Astrocyte (in vitro differentiated cells and primary cell): Measurements from ENCODE around the gene PARP9.

Experiments used
- EZH2 ChIP-seq: IDR thresholded peaks from 2 replicates; pipeline ENCODE4 v1.6.1; 2012; ENCODE audit warnings: mild to moderate bottlenecking, low read length, inconsistent platforms; ENCODE audit not compliant: insufficient read depth
- TF ChIP-seq, protein P1 (sequence below): IDR thresholded peaks from 2 replicates; pipeline ENCODE4 v1.5.1; 2011; ENCODE audit warnings: low read depth, mild to moderate bottlenecking, inconsistent platforms, low read length, moderate library complexity; ENCODE audit not compliant: insufficient read depth

DNA sequence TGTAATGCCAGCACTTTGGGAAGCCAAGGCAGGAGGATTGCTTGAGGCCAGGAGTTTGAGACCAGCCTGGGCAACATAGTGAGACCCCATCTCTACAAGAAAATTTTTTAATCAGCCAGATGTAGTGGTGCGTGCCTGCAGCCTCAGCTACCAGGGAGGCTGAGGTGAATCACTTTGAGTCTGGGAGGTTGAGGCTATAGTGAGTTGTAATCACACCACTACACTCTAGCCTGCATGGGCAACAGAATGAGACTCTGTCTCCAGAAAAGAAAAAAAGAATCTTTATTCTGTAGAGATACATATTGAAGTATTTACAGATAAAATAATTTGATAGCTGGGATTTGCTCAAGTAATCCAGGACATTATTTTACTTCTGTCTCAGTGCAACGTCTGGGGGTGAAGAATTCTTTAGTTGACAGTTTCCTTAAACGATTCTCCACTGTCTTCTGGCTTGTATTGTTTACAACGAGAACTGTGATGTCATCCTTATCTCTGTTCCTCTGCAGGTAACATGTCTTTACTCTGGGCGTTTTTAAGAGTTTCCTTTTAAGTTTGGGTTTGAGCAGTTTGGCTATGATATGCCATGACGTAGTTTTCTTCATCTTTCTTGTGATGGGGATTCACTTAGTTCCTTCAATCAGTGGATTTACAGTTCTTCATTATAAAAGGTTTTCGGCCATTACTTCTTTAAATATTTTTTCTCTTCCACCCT, 75.7 kb downstream of the PARP9 start:
- TF ChIP-seq, protein P1, sequence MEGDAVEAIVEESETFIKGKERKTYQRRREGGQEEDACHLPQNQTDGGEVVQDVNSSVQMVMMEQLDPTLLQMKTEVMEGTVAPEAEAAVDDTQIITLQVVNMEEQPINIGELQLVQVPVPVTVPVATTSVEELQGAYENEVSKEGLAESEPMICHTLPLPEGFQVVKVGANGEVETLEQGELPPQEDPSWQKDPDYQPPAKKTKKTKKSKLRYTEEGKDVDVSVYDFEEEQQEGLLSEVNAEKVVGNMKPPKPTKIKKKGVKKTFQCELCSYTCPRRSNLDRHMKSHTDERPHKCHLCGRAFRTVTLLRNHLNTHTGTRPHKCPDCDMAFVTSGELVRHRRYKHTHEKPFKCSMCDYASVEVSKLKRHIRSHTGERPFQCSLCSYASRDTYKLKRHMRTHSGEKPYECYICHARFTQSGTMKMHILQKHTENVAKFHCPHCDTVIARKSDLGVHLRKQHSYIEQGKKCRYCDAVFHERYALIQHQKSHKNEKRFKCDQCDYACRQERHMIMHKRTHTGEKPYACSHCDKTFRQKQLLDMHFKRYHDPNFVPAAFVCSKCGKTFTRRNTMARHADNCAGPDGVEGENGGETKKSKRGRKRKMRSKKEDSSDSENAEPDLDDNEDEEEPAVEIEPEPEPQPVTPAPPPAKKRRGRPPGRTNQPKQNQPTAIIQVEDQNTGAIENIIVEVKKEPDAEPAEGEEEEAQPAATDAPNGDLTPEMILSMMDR, result no peak
- TF ChIP-seq EZH2, result no peak
